Transverse colon (tissue), 4 donors: ENCODE measurements around the gene BDKRB2.

ENCODE experiments used
- CTCF ChIP-seq, 5 experiments: fragments of 200-600 bp in 3 of 5; fragments of 450-650 bp in 2 of 5; sonication (generic) in 3 of 5; IDR thresholded peaks; 1 replicate in 2 of 5; 2 replicates in 3 of 5; pipeline ENCODE4 v1.5.1; 2016 to 2017; ENCODE audit warnings: antibody characterized with exemption in 5 of 5, inconsistent platforms in 3 of 5, mild to moderate bottlenecking in 2 of 5, moderate library complexity in 1 of 5
- EP300 ChIP-seq: sonication (generic); formaldehyde crosslinking; IDR thresholded peaks from one replicate; pipeline ENCODE4 v1.6.1; 2017; ENCODE audit warnings: antibody characterized with exemption, low read depth
- POLR2A ChIP-seq: fragments of 450-650 bp; IDR thresholded peaks from one replicate; pipeline ENCODE4 v1.6.1; 2016; ENCODE audit warnings: antibody characterized with exemption, mild to moderate bottlenecking, moderate library complexity
- POLR2AphosphoS5 ChIP-seq, 3 donors: sonication (generic); formaldehyde crosslinking; IDR thresholded peaks; one replicate each; pipeline ENCODE4 v1.6.1; 2016; ENCODE audit warnings: antibody characterized with exemption in 3 of 3

- TF ChIP-seq CTCF (IDR thresholded peaks at IDR 0.05) (no peak), POLR2AphosphoS5 (IDR thresholded peaks at IDR 0.05) (no peak), POLR2A (no peak), EP300 (no peak)
Measured at GRCh38 chr14:96252323-96252998, 47.8 kb downstream of the BDKRB2 start.
